Suprapubic skin (tissue), 3 donors: Measurements from ENCODE around the gene CEACAM16.
"Not testable (repeated sequence)": the region's sequence is repeated elsewhere in the genome, so short reads cannot be mapped to it uniquely, and the experiment has no call there.

Experiments used
- EP300 ChIP-seq: sonication (generic); formaldehyde crosslinking; IDR thresholded peaks from one replicate; pipeline ENCODE4 v1.6.1; 2017; ENCODE audit warnings: antibody characterized with exemption
- TF ChIP-seq, protein P1 (sequence below), 2 donors: fragments of 200-600 bp in 1 of 2; fragments of 450-650 bp in 1 of 2; sonication (generic) in 1 of 2; IDR thresholded peaks; one replicate each; pipeline ENCODE4 v1.5.1; 2016 to 2019; ENCODE audit warnings: antibody characterized with exemption in 2 of 2, mild to moderate bottlenecking in 1 of 2, moderate library complexity in 1 of 2

GRCh38 chr19:44720396-44720795 lies 21.4 kb downstream of the CEACAM16 start:
- TF ChIP-seq, protein P1, sequence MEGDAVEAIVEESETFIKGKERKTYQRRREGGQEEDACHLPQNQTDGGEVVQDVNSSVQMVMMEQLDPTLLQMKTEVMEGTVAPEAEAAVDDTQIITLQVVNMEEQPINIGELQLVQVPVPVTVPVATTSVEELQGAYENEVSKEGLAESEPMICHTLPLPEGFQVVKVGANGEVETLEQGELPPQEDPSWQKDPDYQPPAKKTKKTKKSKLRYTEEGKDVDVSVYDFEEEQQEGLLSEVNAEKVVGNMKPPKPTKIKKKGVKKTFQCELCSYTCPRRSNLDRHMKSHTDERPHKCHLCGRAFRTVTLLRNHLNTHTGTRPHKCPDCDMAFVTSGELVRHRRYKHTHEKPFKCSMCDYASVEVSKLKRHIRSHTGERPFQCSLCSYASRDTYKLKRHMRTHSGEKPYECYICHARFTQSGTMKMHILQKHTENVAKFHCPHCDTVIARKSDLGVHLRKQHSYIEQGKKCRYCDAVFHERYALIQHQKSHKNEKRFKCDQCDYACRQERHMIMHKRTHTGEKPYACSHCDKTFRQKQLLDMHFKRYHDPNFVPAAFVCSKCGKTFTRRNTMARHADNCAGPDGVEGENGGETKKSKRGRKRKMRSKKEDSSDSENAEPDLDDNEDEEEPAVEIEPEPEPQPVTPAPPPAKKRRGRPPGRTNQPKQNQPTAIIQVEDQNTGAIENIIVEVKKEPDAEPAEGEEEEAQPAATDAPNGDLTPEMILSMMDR (IDR thresholded peaks at IDR 0.05), result not testable (repeated sequence)
- TF ChIP-seq EP300, result not testable (repeated sequence)
